Astrocyte (in vitro differentiated cells and primary cell): Measurements from ENCODE around the gene RALGAPA1. TPM values are rescaled to one million over a fixed set of nuclear protein-coding genes. Genes with fewer than 3 reads are reported as not detected.

Experiments used
- DNase-seq: peaks from one replicate; pipeline ENCODE4 v3.0.0-alpha.2; 2010; ENCODE audit warnings: low read depth
- FAIRE-seq: peaks from 2 replicates; lab custom pipeline; 2011; peaks lifted over from hg19 to GRCh38; lab: Jason Lieb, UNC
- H2AFZ ChIP-seq: 2 replicates; pipeline ENCODE4 v1.6.0; 2012; ENCODE audit warnings: low read depth, low read length, inconsistent platforms
- H3K27ac ChIP-seq: 2 replicates; pipeline ENCODE4 v1.5.1; 2011; ENCODE audit warnings: low read depth, low read length, inconsistent platforms
- H3K27me3 ChIP-seq: 2 replicates; pipeline ENCODE4 v1.6.0; 2011; ENCODE audit warnings: low read length, inconsistent platforms; ENCODE audit not compliant: insufficient read depth
- H3K36me3 ChIP-seq: 2 replicates; pipeline ENCODE4 v1.5.1; 2011; ENCODE audit warnings: low read length, inconsistent platforms; ENCODE audit not compliant: insufficient read depth
- H3K4me1 ChIP-seq: 2 replicates; pipeline ENCODE4 v1.5.1; 2011; ENCODE audit warnings: low read length, inconsistent platforms; ENCODE audit not compliant: insufficient read depth
- H3K4me2 ChIP-seq: 2 replicates; pipeline ENCODE4 v1.6.0; 2012; ENCODE audit warnings: low read length, inconsistent platforms
- H3K4me3 ChIP-seq: 2 replicates; pipeline ENCODE4 v1.5.1; 2011; ENCODE audit warnings: low read depth, mild to moderate bottlenecking, low read length, inconsistent platforms; ENCODE audit not compliant: insufficient read depth
- H3K79me2 ChIP-seq: 2 replicates; pipeline ENCODE4 v1.6.0; 2012; ENCODE audit warnings: mild to moderate bottlenecking, low read length, inconsistent platforms; ENCODE audit not compliant: insufficient read depth
- H3K9ac ChIP-seq: 2 replicates; pipeline ENCODE4 v1.6.0; 2012; ENCODE audit warnings: mild to moderate bottlenecking, low read length, inconsistent platforms
- H3K9me3 ChIP-seq: 2 replicates; pipeline ENCODE4 v1.5.1; 2012; ENCODE audit warnings: low read depth, mild to moderate bottlenecking, low read length, inconsistent platforms; ENCODE audit not compliant: insufficient read depth
- H4K20me1 ChIP-seq: 2 replicates; pipeline ENCODE4 v1.6.0; 2012; ENCODE audit warnings: low read length, inconsistent platforms; ENCODE audit not compliant: insufficient read depth
- H3K27ac Mint-ChIP-seq: one replicate; pipeline ENCODE4 v1.8.0; 2021; ENCODE audit warnings: mild to moderate bottlenecking, mixed read lengths; ENCODE audit not compliant: unreplicated experiment
- H3K27me3 Mint-ChIP-seq: one replicate; pipeline ENCODE4 v1.8.0; 2021; ENCODE audit warnings: low read depth, mixed read lengths; ENCODE audit not compliant: unreplicated experiment
- H3K36me3 Mint-ChIP-seq: one replicate; pipeline ENCODE4 v1.8.0; 2021; ENCODE audit warnings: low read depth, mixed read lengths; ENCODE audit not compliant: unreplicated experiment
- H3K4me1 Mint-ChIP-seq: one replicate; pipeline ENCODE4 v1.8.0; 2021; ENCODE audit warnings: low read depth, mixed read lengths; ENCODE audit not compliant: unreplicated experiment
- H3K4me3 Mint-ChIP-seq: one replicate; pipeline ENCODE4 v1.8.0; 2021; ENCODE audit warnings: mild to moderate bottlenecking, moderate library complexity, mixed read lengths; ENCODE audit not compliant: unreplicated experiment
- H3K9me3 Mint-ChIP-seq: one replicate; pipeline ENCODE4 v1.8.0; 2021; ENCODE audit warnings: mild to moderate bottlenecking, mixed read lengths; ENCODE audit not compliant: unreplicated experiment
- EZH2 ChIP-seq: IDR thresholded peaks from 2 replicates; pipeline ENCODE4 v1.6.1; 2012; ENCODE audit warnings: mild to moderate bottlenecking, low read length, inconsistent platforms; ENCODE audit not compliant: insufficient read depth
- total RNA-seq: library from RNA; stranded (reverse); gene quantifications from 2 replicates; pipeline ENCODE4 v1.2.1, GENCODE V29; 2021
- TF ChIP-seq, protein P1 (sequence below): IDR thresholded peaks from 2 replicates; pipeline ENCODE4 v1.5.1; 2011; ENCODE audit warnings: low read depth, mild to moderate bottlenecking, inconsistent platforms, low read length, moderate library complexity; ENCODE audit not compliant: insufficient read depth

The RALGAPA1 gene
- total RNA-seq, 1 donor from 2014 or later, result 24.8 TPM

DNA sequence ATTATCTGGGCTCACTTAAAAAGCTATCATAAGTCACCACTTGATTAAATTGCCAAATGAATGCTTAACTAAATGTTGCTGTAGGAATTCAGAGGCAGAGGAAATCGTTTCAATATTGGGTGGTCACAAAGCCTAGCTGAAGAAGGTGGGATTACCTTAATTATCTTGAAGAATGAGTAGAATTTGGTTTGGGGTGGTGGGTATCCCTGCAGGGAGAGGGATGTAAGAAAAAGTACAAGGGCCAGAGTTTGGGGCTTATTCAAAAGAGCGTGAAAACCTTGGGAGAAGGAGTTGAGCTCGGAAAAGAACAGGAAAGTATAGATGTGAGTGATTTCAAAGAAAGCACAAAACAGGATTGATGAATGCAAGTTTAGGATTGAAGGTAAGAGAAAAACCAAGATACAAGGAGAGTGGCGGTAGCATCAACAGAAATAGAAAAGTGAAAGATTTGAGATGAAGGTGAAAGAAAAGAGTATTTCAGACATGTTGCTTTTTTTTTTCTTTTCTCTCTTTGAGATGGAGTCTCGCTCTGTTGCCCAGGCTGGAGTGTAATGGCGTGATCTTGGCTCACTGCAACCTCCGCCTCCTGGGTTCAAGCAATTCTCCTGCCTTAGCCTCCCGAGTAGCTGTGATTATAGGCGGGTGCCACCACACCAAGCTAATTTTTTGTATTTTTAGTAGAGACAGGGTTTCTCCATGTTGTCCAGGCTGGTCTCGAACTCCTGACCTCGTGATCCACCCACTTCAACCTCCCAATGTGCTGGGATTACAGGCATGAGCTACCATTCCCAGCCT is 18.8 kb upstream of the RALGAPA1 start:
- Mint-ChIP-seq H3K4me3 (peak overlapping the region; percentile 94), H3K4me1 (peaks cover 7% of the 10 kb centered on the region)

DNA sequence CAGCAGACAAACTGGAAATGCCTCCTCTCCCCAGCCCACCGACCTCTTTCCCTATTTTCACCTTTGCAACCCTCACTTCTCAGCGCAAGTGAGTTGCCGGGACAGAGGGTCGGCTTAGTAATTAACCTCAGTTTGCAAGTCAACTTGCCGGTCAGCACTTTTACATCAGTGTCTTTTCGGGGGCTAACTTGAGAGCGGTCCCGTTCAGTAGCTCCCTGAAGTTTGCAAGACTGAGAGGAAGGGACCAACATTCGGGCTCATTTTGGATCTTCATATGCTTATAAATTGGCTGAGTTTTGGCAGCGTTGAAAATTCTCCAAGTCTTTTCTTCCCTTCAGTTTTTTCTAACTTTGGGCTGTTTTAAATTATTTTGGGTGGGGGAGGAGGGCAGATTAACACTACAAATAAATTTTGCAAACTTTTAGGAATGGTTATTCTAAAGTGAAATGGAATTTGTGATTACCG is 17.9 kb upstream of the RALGAPA1 start:
- FAIRE-seq, result no peak
- H3K79me2 ChIP-seq, result peaks cover 20% of the 10 kb centered on the region
- H3K9me3 ChIP-seq, result no peaks in the 10 kb centered on the region
- peak overlapping the region; percentile 89 for H3K27ac Mint-ChIP-seq
- H3K36me3 Mint-ChIP-seq, result no peaks in the 10 kb centered on the region
- H3K4me3 Mint-ChIP-seq, result peak overlapping the region; percentile 94
- no peaks in the 10 kb centered on the region for H3K27me3 ChIP-seq
- H3K4me2 ChIP-seq, result peak overlapping the region; percentile 94
- no peak for DNase-seq
- no peak overlapping the region for H3K27ac ChIP-seq
- no peaks in the 10 kb centered on the region for H3K27me3 Mint-ChIP-seq
- H3K4me1 ChIP-seq, result peaks cover 7% of the 10 kb centered on the region
- H2AFZ ChIP-seq, result peak overlapping the region; percentile 86
- H3K9ac ChIP-seq, result peak overlapping the region; percentile 98
- peaks cover 9% of the 10 kb centered on the region for H4K20me1 ChIP-seq
- peak overlapping the region; percentile 89 for H3K4me3 ChIP-seq
- no peaks in the 10 kb centered on the region for H3K9me3 Mint-ChIP-seq
- no peaks in the 10 kb centered on the region for H3K36me3 ChIP-seq
- TF ChIP-seq EZH2, result no peak
- TF ChIP-seq, protein P1, sequence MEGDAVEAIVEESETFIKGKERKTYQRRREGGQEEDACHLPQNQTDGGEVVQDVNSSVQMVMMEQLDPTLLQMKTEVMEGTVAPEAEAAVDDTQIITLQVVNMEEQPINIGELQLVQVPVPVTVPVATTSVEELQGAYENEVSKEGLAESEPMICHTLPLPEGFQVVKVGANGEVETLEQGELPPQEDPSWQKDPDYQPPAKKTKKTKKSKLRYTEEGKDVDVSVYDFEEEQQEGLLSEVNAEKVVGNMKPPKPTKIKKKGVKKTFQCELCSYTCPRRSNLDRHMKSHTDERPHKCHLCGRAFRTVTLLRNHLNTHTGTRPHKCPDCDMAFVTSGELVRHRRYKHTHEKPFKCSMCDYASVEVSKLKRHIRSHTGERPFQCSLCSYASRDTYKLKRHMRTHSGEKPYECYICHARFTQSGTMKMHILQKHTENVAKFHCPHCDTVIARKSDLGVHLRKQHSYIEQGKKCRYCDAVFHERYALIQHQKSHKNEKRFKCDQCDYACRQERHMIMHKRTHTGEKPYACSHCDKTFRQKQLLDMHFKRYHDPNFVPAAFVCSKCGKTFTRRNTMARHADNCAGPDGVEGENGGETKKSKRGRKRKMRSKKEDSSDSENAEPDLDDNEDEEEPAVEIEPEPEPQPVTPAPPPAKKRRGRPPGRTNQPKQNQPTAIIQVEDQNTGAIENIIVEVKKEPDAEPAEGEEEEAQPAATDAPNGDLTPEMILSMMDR, result no peak
- H3K4me1 Mint-ChIP-seq, result peaks cover 7% of the 10 kb centered on the region

More for the DNA sequence above, 18.8 kb upstream of the RALGAPA1 start:
- Histone ChIP-seq H3K4me3 (peak overlapping the region; percentile 89), H3K36me3 (peaks cover 2% of the 10 kb centered on the region), H3K4me1 (peaks cover 7% of the 10 kb centered on the region), H3K9me3 (no peaks in the 10 kb centered on the region), H4K20me1 (peaks cover 9% of the 10 kb centered on the region), H2AFZ (no peak overlapping the region), H3K4me2 (peak overlapping the region; percentile 94), H3K9ac (peak overlapping the region; percentile 98), H3K27me3 (no peaks in the 10 kb centered on the region), H3K27ac (no peak overlapping the region), H3K79me2 (peaks cover 20% of the 10 kb centered on the region)
- FAIRE-seq, result no peak
- peak overlapping the region; percentile 56 for H3K27ac Mint-ChIP-seq
- H3K36me3 Mint-ChIP-seq, result no peaks in the 10 kb centered on the region
- H3K27me3 Mint-ChIP-seq, result no peaks in the 10 kb centered on the region
- no peaks in the 10 kb centered on the region for H3K9me3 Mint-ChIP-seq
- no peak for DNase-seq
- TF ChIP-seq EZH2, result no peak
- TF ChIP-seq, protein P1, result no peak
